Breast epithelium (tissue), 4 donors: ENCODE data around the gene GNAI1. TPM values are rescaled to one million over a fixed set of nuclear protein-coding genes. Genes with fewer than 3 reads are reported as not detected.

Source experiments
- DNase-seq, 2 donors: peaks; one replicate each; pipeline ENCODE4 v3.0.0-alpha.2; 2019; ENCODE audit warnings: low spot score in 2 of 2
- H3K27ac ChIP-seq, 2 donors: fragments of 200-600 bp; sonication (generic) in 1 of 2; one replicate each; pipeline ENCODE4 v1.5.1; 2016 to 2019; ENCODE audit warnings: mild to moderate bottlenecking in 1 of 2
- H3K27me3 ChIP-seq, 2 donors: fragments of 200-600 bp; sonication (generic) in 1 of 2; one replicate each; pipeline versions ENCODE4 v1.5.1 to v1.6.0; 2017 to 2019; ENCODE audit warnings: control low read depth in 1 of 2, mild to moderate bottlenecking in 1 of 2
- H3K36me3 ChIP-seq: fragments of 200-600 bp; one replicate; pipeline ENCODE4 v1.5.1; 2019
- H3K4me1 ChIP-seq, 2 donors: fragments of 200-600 bp; sonication (generic); one replicate each; pipeline ENCODE4 v1.5.1; 2016 to 2019; ENCODE audit warnings: control low read depth in 1 of 2
- H3K4me3 ChIP-seq, 3 donors: fragments of 200-600 bp; sonication (generic); 1 replicate in 2 of 3; 2 replicates in 1 of 3; pipeline ENCODE4 v1.5.1; 2016 to 2019; ENCODE audit warnings: mild to moderate bottlenecking in 3 of 3, moderate library complexity in 2 of 3
- H3K9me3 ChIP-seq, 2 donors: fragments of 200-600 bp; sonication (generic) in 1 of 2; one replicate each; pipeline ENCODE4 v1.5.1; 2016 to 2019; ENCODE audit warnings: control low read depth in 1 of 2
- CTCF ChIP-seq, 3 donors: fragments of 450-650 bp; IDR thresholded peaks; one replicate each; pipeline ENCODE4 v1.5.1; 2016 to 2017; ENCODE audit warnings: antibody characterized with exemption in 3 of 3, mild to moderate bottlenecking in 3 of 3, moderate library complexity in 3 of 3
- POLR2A ChIP-seq: fragments of 450-650 bp; IDR thresholded peaks from one replicate; pipeline ENCODE4 v1.6.1; 2016; ENCODE audit warnings: antibody characterized with exemption, mild to moderate bottlenecking, moderate library complexity
- POLR2AphosphoS5 ChIP-seq, 3 donors: sonication (generic); formaldehyde crosslinking; IDR thresholded peaks; one replicate each; pipeline ENCODE4 v1.6.1; 2017; ENCODE audit warnings: antibody characterized with exemption in 3 of 3
- intact Hi-C: fragments of 100-400 bp; cut with DNase I; formaldehyde crosslinking; loops from one replicate; pipeline ENCODE4 v1.15.1; 2023; ENCODE audit warnings: low total_unique reads
- total RNA-seq, 3 donors: library from RNA; depleted of rRNA; stranded (reverse); fragments of >200 nt; gene quantifications; one replicate each; pipeline ENCODE4 v1.1.0, GENCODE V29; 2016

The GNAI1 gene
- total RNA-seq, 3 donors from 2014 or later, result 25.6 to 75.2 (median 27.5) TPM

- DNase-seq, result no peak
- Histone ChIP-seq H3K36me3 (no peaks in the 10 kb centered on the region), H3K27me3 (no peaks in the 10 kb centered on the region), H3K27ac (no peak overlapping the region), H3K9me3 (no peaks in the 10 kb centered on the region), H3K4me3 (no peak overlapping the region), H3K4me1 (no peaks in the 10 kb centered on the region)
- TF ChIP-seq POLR2A (no peak), POLR2AphosphoS5 (IDR thresholded peaks at IDR 0.05) (no peak), CTCF (IDR thresholded peaks at IDR 0.05) (no peak)
- intact Hi-C loops, result no loop called here
Measured at GRCh38 chr7:80207501-80207900, 72.9 kb downstream of the GNAI1 start.

- intact Hi-C loops, result no loop called here
Measured at GRCh38 chr7:80208700-80209099, 74.1 kb downstream of the GNAI1 start.

GRCh38 chr7:80210400-80210799 is 75.8 kb downstream of the GNAI1 start:
- intact Hi-C loops, result no loop called here

More at GRCh38 chr7:80208700-80209099, 74.1 kb downstream of the GNAI1 start:
- Histone ChIP-seq H3K4me1 (no peaks in the 10 kb centered on the region), H3K4me3 (no peak overlapping the region), H3K27ac (no peak overlapping the region), H3K27me3 (no peaks in the 10 kb centered on the region), H3K9me3 (no peaks in the 10 kb centered on the region), H3K36me3 (no peaks in the 10 kb centered on the region)
- TF ChIP-seq CTCF (IDR thresholded peaks at IDR 0.05), result no peak
- TF ChIP-seq POLR2A, result no peak
- TF ChIP-seq POLR2AphosphoS5 (IDR thresholded peaks at IDR 0.05), result no peak
- no peak for DNase-seq

GRCh38 chr7:80213814-80214213 is 79.2 kb downstream of the GNAI1 start:
- H3K36me3 ChIP-seq, result no peaks in the 10 kb centered on the region
- H3K27me3 ChIP-seq, result no peaks in the 10 kb centered on the region
- TF ChIP-seq CTCF (IDR thresholded peaks at IDR 0.05) (no peak), POLR2A (no peak), POLR2AphosphoS5 (IDR thresholded peaks at IDR 0.05) (no peak)
- no peak for DNase-seq
- no peak overlapping the region for H3K27ac ChIP-seq
- no peak overlapping the region for H3K4me3 ChIP-seq
- no peaks in the 10 kb centered on the region for H3K9me3 ChIP-seq
- no peaks in the 10 kb centered on the region for H3K4me1 ChIP-seq
- intact Hi-C loops, result no loop called here

More at GRCh38 chr7:80210400-80210799, 75.8 kb downstream of the GNAI1 start:
- H3K4me3 ChIP-seq, result no peak overlapping the region
- no peak overlapping the region for H3K27ac ChIP-seq
- no peaks in the 10 kb centered on the region for H3K36me3 ChIP-seq
- no peaks in the 10 kb centered on the region for H3K9me3 ChIP-seq
- TF ChIP-seq POLR2AphosphoS5 (IDR thresholded peaks at IDR 0.05), result no peak
- TF ChIP-seq POLR2A, result no peak
- TF ChIP-seq CTCF (IDR thresholded peaks at IDR 0.05), result no peak
- no peaks in the 10 kb centered on the region for H3K27me3 ChIP-seq
- H3K4me1 ChIP-seq, result no peaks in the 10 kb centered on the region
- DNase-seq, result no peak

- Histone ChIP-seq H3K27ac (no peak overlapping the region), H3K27me3 (no peaks in the 10 kb centered on the region), H3K4me3 (no peak overlapping the region), H3K36me3 (no peaks in the 10 kb centered on the region), H3K4me1 (no peaks in the 10 kb centered on the region), H3K9me3 (no peaks in the 10 kb centered on the region)
- intact Hi-C loops, result no loop called here
- TF ChIP-seq CTCF (IDR thresholded peaks at IDR 0.05) (no peak), POLR2A (no peak), POLR2AphosphoS5 (IDR thresholded peaks at IDR 0.05) (no peak)
- no peak for DNase-seq
Measured at GRCh38 chr7:80215734-80216133, 81.1 kb downstream of the GNAI1 start.
